Measurements from ENCODE around the gene TLX2. TPM values are rescaled to one million over a fixed set of nuclear protein-coding genes. Genes with fewer than 3 reads are reported as not detected.

The TLX2 gene
- total RNA-seq, 1 donor from 2014 or later = not detected

DNA sequence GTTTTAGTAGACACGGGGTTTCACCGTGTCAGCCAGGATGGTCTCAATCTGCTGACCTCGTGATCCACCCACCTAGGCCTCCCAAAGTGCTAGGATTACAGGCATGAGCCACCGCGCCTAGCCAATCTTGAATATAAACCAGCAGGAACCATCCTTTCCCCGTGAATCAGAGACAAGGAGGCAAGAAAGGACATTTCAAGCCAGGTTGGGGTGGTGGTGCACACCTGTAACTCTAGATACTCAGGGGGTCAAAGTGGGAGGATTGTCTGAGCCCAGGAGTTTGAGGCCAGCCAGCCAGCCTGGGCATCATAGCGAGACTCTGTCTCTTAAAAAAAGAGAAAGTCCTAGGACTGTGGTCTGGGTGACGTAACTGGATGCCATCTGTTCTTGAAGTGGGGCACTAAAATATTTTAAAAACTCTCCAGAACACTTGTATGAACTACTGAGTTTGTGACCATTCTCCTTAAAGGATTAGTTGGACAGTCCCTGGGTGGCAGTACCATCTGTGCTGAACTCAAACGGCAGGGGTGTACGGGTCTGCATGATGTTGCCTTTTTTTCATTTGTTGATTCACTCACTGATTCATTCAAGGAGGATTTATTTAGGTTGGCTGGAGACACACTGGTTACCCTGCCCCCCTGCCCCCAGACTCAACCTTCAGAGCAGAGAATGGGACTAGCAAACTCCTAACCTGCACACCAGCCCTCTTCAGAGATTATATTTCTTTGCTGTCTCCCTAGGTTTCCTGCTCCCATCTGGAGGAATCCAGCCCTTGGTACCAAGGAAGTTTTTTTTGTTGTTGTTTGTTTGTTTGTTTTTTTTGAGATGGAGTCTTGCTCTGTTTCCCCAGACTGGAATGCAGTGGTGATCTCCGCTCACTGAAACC, 2.9 kb upstream of the TLX2 start:
- no peak for DNase-seq

DNA sequence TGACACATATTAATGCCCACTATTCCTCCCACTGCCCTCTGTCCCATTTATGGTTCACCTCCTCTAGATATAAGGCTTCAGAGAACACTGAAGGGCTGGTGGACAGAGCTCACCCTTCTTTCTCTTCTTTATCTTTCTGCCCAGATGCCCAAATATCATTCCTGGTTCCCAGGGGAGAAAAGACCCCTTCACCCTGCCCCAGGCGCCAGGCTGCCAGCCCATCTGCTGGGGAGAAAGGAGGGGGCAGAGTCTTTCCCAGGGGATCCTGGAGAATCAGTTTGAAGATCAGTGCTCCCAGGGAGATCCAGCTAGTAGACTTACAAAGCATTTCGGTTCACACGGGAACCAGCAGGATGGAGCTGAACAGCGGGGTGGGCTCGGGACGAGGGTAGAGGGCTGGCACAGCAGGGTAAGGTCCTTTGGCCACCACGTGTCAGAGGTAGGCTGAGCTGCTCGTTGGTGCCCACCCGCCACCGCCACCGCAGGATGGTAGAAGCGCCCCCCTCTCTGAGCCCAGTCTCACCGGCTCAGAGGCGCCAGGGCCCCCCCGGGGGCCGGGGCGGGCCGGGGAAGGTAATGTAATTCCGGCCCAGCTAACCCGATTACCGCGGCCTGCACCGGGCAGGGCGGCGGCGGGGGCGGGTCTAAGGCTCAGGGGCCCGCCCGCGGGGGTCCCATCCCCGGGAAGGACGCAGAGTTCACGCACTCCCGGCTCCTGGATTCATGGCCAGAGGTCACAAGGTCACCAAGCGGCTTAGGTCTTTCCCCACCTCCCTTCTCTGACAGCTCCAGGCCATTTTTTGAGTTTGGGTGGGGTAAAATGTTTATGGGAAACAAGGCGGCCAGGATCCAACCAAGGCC, 1.3 kb upstream of the TLX2 start:
- DNase-seq = no peak

DNA sequence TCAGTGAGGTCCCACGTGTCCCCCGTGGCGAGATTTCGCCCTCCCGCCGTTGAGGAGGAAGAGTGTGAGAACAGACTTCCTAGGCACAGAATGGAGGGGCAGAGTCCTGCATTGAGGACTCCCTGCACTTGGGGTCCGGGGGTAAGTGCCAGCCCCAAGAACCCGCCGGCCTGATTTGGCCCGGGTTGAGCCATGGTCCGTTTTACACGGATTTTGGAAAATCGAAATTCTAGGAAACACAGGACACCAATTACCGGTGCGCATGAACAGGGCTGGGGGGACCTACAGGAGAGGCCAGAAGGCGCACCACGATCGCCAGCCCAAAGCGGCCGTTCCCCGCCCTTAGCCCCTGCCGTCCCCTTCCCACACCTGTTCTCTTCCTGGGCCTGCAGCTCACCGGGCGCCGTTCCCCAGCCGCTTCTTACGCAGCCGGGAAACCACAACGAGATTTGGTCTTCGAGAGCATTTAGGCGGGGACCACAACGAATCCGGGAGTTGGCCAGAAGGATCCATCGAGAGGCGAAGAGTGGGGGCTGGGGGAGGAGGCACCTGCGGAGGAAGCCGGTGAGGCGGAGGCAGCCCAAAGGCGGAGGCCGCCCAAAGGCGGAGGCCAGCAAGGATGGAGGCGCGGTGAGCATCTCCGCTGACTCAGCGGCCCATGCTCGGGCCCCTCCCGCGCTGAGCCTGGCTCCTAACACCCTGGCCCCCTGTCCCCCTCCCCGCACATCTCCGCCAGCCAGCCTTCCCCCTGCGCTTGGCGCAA, 464 bp upstream of the TLX2 start:
- no peak for DNase-seq

DNA sequence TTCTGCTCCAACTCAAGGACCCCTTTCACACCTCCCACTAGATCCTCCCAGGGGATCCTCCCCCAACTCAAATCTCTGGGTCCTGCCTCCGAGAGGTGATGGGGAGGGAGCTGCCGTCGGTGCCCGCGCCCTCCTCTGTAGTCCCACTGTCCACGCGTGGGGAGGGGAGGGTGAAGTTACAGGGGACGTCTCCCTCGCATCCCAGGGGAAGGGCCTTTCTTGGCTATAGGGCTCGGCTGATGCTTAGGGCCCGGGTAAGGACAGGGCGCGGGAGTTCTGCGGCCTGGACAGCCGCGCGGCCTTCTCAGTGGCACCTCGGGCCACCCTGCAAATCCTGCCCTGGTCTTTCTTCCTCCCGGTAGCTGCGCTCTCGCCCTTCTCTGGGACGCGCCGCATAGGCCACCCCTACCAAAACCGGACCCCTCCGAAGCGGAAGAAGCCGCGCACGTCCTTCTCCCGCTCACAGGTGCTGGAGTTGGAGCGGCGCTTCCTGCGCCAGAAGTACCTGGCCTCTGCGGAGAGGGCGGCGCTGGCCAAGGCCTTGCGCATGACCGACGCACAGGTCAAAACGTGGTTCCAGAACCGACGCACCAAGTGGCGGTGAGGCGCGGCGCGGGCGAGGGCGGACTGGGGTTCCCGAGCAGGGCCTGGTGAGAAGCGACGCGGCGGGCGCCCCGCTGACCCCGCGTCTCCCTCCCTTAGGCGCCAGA, 1.2 kb downstream of the TLX2 start:
- no peak for DNase-seq

DNA sequence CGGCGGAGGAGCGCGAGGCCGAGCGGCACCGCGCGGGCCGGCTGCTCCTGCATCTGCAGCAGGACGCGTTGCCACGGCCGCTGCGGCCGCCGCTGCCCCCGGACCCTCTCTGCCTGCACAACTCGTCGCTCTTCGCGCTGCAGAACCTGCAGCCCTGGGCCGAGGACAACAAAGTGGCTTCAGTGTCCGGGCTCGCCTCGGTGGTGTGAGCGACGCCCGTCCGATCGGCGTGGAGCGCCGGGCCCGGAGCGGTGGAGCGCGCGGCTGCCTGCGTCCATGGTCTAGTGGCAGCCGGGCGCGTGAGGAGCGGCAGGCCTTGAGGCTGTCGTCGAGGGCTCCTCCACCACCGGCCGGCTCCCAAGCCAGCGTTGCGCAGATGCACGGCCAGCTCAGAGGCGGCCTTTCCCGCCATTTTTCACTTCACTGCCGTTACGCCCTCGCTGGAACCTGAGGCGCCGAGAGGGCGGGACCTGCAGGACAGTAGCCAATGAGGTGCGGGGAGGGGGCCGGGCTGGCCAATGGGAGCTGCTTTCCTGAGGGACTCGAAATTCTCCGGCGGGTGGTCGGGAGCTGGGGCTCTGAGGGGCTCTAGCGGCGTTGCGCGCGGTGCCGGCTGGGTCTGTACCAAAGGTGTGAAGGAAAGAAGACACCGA, 1.9 kb downstream of the TLX2 start:
- DNase-seq = peak; percentile 83

DNA sequence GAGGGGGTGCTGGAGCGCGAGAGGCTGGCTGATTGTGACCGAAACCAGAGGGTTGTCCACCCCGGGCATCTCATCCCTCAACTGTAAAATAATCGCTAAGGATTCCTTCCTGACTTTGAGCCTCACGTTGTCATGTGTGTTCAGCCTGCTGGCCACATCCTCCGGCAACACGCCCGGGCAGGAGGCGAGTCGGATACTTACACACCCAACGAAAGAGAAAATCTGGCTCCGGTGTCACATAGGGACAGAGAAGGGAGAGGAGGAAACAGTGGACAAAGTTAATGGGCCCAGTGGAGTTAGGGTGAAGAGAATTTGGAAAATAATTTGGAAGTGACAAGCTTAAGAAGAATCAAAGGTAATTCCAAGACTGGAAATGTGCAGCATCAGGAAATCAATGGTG, 2.4 kb downstream of the TLX2 start:
- no peak for DNase-seq

DNA sequence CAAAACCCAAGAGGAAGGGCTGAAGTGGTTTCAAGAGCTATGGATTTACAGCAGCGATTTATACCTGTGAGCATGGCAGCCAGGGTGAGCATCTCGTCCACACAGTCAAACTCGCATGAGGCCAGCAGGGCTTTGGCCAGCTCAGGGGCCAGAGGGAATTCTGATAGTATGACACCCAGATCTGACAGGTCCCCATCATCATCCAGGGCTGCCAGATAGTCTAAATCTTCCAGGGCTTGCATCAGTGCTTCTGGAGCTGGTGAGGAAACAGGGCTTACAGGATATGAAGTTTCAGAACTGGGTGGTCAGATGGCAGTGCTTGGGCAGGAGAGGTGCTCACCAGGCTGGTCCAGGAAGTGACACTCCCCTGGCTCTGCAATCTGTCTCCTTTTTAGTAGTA, 8.3 kb downstream of the TLX2 start:
- DNase-seq = no peak

DNA sequence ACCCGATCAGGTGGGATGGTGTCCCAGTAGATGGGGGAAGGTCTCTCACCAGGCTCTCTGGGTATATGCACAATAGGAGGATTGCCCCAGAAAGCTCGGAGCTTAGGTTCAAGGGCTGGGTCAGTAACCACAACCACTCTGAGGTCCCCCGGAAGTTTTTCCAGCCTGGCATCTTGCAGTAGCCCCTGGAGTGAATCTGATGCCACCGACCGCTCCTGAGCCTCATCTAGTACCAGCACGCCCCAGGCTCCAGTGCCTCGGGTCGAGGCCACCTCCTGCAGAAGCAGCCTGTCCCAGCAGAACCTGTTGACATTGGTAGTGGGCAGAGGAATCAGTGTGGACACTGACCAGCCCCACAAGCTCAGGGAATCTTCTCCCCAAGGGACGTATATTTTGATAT, 9.8 kb downstream of the TLX2 start:
- DNase-seq = no peak

DNA sequence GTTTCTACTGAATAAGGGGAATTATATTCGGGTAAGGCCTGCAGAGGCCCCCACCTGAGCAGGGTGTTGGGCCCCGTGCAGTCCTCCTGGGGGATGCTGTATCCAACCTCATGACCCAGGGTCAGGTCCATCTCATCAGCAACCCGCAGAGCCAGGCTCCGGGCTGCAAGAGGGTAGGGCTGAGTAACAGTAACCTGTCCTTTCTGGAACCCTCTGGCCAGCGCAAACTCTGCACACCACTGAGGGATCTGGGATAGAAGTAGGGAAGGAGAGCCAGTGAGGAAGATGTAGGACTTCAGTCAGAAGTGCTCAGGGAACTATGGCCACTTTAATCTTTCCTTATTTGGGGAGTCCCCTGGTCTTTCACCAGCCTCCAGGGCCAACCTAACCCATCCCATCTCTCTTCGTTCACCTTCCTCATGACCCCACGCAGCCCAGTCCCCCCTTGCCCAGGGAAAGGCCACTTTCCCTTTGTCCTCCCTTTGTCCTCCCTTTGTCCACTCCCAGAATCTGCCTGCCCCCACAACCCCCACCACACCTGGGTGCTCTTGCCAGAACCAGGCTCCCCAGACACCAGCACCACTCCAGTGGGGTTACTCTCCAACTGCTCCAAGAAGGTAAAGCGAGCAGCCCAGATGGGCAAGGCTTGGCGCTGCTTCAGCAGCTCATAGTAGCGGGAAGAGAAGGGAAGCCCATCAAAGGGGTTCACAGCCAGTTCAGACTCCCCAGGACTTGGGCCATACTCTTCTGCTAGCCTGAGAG, 10.9 kb downstream of the TLX2 start:
- DNase-seq = no peak

DNA sequence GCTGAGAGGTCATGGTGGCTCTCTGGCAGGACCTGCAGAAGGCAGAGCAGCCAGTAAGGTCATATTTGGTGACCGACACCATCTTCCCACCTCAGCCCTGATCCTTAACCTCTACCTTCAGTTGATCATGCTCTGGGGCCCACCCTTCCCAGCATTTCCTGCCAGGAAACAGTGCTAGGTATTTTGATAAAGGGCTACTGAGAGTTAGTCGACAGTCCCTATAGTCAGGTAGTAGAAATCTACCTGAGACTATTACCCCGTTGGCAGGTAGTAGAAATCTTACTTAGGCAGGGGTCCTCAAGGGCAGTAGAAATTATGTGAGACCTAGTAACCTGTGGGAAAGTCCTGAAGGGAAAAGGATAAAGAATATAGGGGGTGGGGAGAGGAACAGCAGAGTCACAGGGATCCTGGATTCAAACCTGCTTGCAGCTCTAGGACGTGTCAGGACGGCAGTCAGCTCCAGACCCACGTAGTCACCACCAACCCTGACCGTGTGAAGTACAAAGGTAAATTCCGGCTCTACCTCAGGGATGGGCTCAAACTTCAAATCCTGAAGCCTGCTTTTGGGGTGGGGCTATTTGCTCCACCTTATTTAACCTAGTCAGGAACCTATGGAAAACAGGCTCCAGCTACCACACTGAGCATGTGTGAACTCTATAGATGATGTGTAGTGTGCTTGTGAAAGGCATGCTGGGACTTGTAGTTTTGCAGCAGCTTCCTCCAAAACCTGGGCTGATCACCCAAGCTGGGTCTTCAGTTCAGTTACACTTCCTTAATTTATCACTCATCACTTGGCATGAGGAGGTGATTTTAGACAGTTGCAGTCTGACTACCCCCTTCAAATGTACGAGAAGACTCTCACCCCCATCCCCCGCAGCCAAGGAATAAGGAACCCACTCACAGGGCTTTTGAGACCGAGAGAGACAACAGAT, 11.7 kb downstream of the TLX2 start, which contains the start of gene DQX1:
TSS of gene DQX1 (minus strand) at position 515 of the 932 bp plus-strand sequence. CDS start at position 13, 502 bp downstream.
- peak; percentile 56 for DNase-seq

DNA sequence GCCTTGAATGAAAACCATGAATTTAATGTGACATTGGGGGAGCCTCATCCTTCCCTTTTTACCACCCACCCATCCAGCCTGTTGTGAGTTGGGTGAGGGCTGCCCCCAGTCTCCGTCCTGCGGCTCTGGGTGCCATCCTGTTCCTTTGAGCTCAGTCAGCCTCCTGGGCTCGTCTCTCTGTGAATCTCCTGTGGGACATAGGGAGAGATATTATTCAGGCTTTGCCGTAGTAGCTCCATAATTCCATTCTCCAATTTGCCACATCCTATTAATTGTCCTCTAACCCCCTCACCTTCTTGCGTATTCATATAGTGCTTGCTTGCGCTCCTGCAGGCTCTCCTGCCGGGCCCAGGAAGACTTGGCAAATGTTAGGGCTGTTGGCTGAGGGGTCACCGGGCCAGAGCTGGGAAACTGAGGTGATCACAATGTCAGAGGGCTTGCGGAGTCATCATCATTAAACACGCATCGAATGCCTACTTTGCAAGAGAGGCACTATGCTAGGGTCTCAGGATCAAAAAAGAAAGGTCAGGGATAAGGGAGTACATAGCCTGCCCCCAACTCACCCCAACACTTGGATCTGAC, 12.5 kb downstream of the TLX2 start:
- no peak for DNase-seq

DNA sequence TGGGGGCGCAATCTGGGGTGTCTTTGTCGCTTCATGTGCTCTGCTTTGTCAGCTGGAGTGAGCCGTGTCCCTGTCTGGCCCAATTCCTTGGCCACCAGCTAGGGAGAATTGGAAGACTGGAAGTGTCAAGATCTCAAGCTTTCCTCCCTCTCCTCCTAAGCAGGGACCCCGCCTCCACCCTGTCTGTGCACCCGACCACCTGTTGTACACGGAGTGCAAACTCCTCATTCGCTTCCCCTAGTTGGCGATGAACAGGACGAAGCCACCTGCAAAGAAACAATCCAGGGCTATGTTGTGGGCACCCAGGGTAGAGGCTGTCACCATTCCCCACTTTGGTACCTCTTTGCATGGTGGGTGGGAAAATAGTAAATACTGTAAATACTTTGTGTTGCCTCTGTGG, 13.5 kb downstream of the TLX2 start:
- no peak for DNase-seq

DNA sequence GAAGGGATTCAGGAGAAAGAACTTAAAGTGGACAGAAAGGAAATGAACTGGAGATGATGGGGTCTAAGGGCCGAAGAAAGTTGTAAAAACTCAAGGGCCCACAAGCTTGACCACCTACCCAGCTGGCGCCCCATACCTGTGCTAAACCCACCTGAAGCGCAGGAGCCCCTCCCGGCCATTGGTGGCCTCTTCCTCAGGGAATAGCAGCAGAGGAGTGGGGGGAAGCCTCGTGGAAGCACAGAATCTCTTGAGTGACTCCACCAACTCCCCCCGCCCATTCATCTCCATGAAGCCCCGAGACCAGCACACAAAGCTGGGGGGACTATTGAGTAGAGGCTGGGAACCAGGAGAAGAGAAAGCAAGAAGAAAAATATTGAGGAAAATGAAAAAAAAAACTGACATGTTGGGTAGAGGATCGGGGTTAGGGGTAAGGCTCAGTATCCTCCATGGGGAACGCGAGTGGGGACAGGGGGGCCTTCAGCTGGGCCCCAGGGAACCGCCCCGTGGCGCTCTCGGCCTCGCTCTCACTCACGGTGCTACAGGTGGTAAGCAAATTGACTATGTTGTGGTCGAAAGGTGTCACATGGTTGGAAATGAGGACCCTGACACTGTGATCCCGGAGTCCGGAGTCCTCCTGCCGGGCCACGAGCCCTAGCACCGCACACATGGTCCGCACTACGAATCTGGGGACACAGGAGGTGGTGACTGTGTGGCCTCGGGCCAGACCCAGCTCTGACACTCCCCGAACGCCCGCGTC, 14.5 kb downstream of the TLX2 start:
- no peak for DNase-seq

DNA sequence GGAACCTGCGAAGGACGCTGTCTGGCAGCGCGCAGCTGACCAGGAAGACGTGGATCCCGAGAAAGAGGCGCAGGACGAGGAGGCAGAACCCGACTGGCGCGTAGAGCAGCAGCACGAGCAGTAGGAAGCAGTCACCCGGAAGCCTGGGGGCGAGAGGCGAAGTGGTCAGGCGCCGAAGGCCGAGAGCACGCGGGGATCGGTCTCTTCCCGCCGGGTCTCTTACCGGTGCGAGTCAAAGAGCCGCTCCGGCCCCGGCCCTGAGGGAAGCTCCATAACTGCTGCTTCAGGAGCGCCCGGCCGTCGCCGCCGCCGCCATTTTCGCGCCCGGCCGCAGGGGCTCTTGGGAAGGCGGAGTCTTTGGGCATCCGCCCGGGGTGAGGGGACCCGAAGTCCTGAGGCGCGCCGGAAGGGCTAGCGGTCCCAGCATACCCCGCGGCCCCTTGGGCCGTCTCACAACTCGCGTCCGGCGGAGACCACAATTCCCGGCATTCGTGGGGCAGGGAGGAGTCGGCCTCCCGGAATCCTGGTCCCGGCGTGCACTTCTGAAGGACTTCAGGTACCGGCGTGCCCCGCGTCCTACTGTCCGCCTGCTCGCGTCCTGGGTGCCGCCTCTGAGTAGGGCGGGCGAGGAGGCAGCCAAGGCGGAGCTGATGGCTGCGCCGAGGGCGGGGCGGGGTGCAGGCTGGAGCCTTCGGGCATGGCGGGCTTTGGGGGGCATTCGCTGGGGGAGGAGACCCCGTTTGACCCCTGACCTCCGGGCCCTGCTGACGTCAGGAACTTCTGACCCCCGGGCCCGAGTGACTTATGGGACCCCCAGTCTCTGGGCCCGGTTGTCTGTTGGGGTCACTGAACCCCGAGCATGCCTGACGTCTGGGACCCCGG, 15.3 kb downstream of the TLX2 start, which contains the start of the genes AUP1 and HTRA2:
TSS of gene AUP1 (minus strand) at position 350 of the 882 bp plus-strand sequence. CDS start at position 273, 77 bp downstream.
TSS of gene HTRA2 (plus strand) at position 577 of the 882 bp plus-strand sequence. CDS start at position 651, 74 bp downstream.
- peak; percentile 99 for DNase-seq

DNA sequence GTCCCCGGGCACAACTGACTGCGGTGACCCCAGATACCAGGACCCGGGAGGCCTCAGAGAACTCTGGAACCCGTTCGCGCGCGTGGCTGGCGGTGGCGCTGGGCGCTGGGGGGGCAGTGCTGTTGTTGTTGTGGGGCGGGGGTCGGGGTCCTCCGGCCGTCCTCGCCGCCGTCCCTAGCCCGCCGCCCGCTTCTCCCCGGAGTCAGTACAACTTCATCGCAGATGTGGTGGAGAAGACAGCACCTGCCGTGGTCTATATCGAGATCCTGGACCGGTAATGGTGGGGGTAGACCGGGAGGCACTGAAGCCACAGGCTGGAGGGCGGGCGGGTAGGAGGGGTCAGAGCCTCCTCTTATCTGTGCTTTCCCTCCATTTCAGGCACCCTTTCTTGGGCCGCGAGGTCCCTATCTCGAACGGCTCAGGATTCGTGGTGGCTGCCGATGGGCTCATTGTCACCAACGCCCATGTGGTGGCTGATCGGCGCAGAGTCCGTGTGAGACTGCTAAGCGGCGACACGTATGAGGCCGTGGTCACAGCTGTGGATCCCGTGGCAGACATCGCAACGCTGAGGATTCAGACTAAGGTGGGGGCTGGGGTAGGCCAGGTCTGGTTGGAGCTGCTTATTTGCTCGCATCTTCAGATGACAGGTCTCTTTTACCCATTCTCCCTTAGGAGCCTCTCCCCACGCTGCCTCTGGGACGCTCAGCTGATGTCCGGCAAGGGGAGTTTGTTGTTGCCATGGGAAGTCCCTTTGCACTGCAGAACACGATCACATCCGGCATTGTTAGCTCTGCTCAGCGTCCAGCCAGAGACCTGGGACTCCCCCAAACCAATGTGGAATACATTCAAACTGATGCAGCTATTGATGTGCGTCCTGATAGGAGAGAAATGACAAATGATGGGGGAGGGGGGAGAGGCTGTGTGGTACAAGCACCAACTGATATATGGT, 16.3 kb downstream of the TLX2 start:
- DNase-seq = peak; percentile 44

DNA sequence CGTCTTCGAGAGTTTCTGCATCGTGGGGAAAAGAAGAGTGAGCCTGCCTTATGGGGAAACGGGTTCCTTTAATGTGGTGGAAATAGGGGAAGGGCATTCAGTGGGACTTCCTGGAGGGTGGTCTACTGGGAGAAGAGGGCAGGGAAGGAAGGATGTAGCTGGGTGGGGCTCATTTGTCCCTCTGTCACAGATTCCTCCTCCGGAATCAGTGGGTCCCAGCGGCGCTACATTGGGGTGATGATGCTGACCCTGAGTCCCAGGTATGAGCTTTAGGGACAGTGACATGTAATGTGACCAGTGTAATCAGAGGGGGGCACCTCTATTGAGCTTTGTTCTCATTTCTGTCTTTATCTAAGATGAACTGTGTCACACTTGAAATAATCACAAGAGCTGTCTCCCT, 17.4 kb downstream of the TLX2 start:
- DNase-seq = no peak

All from tongue (tissue), 2 donors.